Tibial nerve (tissue), 4 donors: Measurements from ENCODE around the gene TP63. TPM values are rescaled to one million over a fixed set of nuclear protein-coding genes. Genes with fewer than 3 reads are reported as not detected.
A peak's percentile ranks its signal among the peaks of the same experiment; 100 is the strongest.

Experiments used
- DNase-seq, 2 donors: peaks; one replicate each; pipeline ENCODE4 v3.0.0-alpha.2; 2019; ENCODE audit warnings: low spot score in 2 of 2
- H3K27ac ChIP-seq, 4 donors: fragments of 200-600 bp; sonication (generic) in 3 of 4; one replicate each; pipeline ENCODE4 v1.5.1; 2017 to 2019; ENCODE audit warnings: mild to moderate bottlenecking in 1 of 4
- H3K27me3 ChIP-seq, 2 donors: fragments of 200-600 bp; sonication (generic) in 1 of 2; one replicate each; pipeline versions ENCODE4 v1.5.1 to v1.6.0; 2017 to 2019
- H3K36me3 ChIP-seq, 3 donors: fragments of 200-600 bp; sonication (generic); one replicate each; pipeline ENCODE4 v1.5.1; 2018 to 2019
- H3K4me1 ChIP-seq, 4 donors: fragments of 200-600 bp; sonication (generic) in 3 of 4; one replicate each; pipeline ENCODE4 v1.5.1; 2017 to 2019
- H3K4me3 ChIP-seq, 4 donors: fragments of 200-600 bp; sonication (generic) in 3 of 4; one replicate each; pipeline ENCODE4 v1.5.1; 2017 to 2019; ENCODE audit warnings: mild to moderate bottlenecking in 1 of 4, moderate library complexity in 1 of 4
- H3K9me3 ChIP-seq, 4 donors: fragments of 200-600 bp; sonication (generic) in 3 of 4; one replicate each; pipeline ENCODE4 v1.5.1; 2017 to 2019
- EP300 ChIP-seq, 2 donors: sonication (generic); formaldehyde crosslinking; IDR thresholded peaks; one replicate each; pipeline ENCODE4 v1.6.1; 2017; ENCODE audit warnings: antibody characterized with exemption in 2 of 2, mild to moderate bottlenecking in 1 of 2
- POLR2A ChIP-seq, 2 donors: fragments of 450-650 bp; IDR thresholded peaks; one replicate each; pipeline ENCODE4 v1.6.1; 2017; ENCODE audit warnings: antibody characterized with exemption in 2 of 2, mild to moderate bottlenecking in 2 of 2, moderate library complexity in 2 of 2
- WGBS, 2 donors: methylation state at CpG; one replicate each; pipeline ENCODE4 v1.1.5; 2018; 5-methylcytosine and 5-hydroxymethylcytosine counted together
- total RNA-seq, 4 donors: library from RNA; depleted of rRNA; stranded (reverse); fragments of >200 nt; gene quantifications; one replicate each; pipeline ENCODE4 v1.1.0, GENCODE V29; 2016
- TF ChIP-seq, protein P1 (sequence below), 5 experiments: fragments of 200-600 bp in 3 of 5; fragments of 450-650 bp in 2 of 5; sonication (generic) in 3 of 5; IDR thresholded peaks; one replicate each; pipeline ENCODE4 v1.5.1; 2016 to 2019; ENCODE audit warnings: antibody characterized with exemption in 5 of 5, mild to moderate bottlenecking in 3 of 5, moderate library complexity in 2 of 5

The TP63 gene
- total RNA-seq, 4 donors from 2014 or later, result 1.7 to 7.5 (median 4.2) TPM; not detected in 1

DNA sequence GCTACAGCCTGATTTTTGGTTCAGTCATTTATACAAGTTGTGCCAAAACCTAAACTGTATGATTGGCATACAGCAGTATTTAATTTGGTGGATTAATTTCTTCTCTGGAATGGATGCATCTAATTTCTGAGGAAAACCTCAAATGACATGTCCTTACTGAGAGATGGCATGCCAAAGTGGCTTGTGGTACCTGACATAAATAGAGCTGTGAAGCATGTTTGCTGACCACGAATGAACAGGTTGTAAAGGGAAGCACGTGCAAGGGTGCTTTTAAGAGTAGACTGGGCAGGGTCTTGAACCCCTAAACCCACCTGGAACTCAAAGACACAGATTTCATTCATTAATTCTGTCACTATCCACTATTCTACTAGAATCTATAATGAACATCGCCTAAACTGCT is 77.2 kb downstream of the TP63 start:
- DNase-seq, result no peak
- 93 to 95% methylated on average over 3 of the region's 3 CpGs for WGBS, 2 donors
- no peaks in the 10 kb centered on the region for H3K9me3 ChIP-seq
- H3K27ac ChIP-seq, result no peak overlapping the region
- H3K4me1 ChIP-seq, result peaks cover 0 to 16% (median 2%) of the 10 kb centered on the region in 4 donors
- H3K27me3 ChIP-seq, result no peaks in the 10 kb centered on the region
- H3K4me3 ChIP-seq, result no peak overlapping the region
- TF ChIP-seq POLR2A (IDR thresholded peaks at IDR 0.05), result no peak
- no peaks in the 10 kb centered on the region for H3K36me3 ChIP-seq

- Histone ChIP-seq H3K4me3 (no peak overlapping the region), H3K4me1 (peaks cover 0 to 20% (median 2%) of the 10 kb centered on the region in 4 donors), H3K27ac (no peak overlapping the region), H3K9me3 (no peaks in the 10 kb centered on the region), H3K27me3 (no peaks in the 10 kb centered on the region), H3K36me3 (no peaks in the 10 kb centered on the region)
- DNase-seq, result peak in 1 of 2 donors; percentile 17
- TF ChIP-seq, protein P1, sequence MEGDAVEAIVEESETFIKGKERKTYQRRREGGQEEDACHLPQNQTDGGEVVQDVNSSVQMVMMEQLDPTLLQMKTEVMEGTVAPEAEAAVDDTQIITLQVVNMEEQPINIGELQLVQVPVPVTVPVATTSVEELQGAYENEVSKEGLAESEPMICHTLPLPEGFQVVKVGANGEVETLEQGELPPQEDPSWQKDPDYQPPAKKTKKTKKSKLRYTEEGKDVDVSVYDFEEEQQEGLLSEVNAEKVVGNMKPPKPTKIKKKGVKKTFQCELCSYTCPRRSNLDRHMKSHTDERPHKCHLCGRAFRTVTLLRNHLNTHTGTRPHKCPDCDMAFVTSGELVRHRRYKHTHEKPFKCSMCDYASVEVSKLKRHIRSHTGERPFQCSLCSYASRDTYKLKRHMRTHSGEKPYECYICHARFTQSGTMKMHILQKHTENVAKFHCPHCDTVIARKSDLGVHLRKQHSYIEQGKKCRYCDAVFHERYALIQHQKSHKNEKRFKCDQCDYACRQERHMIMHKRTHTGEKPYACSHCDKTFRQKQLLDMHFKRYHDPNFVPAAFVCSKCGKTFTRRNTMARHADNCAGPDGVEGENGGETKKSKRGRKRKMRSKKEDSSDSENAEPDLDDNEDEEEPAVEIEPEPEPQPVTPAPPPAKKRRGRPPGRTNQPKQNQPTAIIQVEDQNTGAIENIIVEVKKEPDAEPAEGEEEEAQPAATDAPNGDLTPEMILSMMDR (IDR thresholded peaks at IDR 0.05), result no peak
- TF ChIP-seq EP300 (IDR thresholded peaks at IDR 0.05) (no peak), POLR2A (IDR thresholded peaks at IDR 0.05) (no peak)
Measured at GRCh38 chr3:189710620-189711402, 79.6 kb downstream of the TP63 start.

GRCh38 chr3:189712906-189713483 is 81.8 kb downstream of the TP63 start:
- Histone ChIP-seq H3K4me3 (no peak overlapping the region), H3K4me1 (peaks cover 0 to 20% (median 2%) of the 10 kb centered on the region in 4 donors), H3K27ac (no peak overlapping the region), H3K36me3 (no peaks in the 10 kb centered on the region), H3K9me3 (no peaks in the 10 kb centered on the region), H3K27me3 (no peaks in the 10 kb centered on the region)
- WGBS, 2 donors, result 29 to 30% methylated on average over 2 of the region's 2 CpGs
- DNase-seq, result no peak
- TF ChIP-seq POLR2A (IDR thresholded peaks at IDR 0.05), result no peak
- no peak for TF ChIP-seq EP300 (IDR thresholded peaks at IDR 0.05)
- TF ChIP-seq, protein P1 (IDR thresholded peaks at IDR 0.05), result no peak

DNA sequence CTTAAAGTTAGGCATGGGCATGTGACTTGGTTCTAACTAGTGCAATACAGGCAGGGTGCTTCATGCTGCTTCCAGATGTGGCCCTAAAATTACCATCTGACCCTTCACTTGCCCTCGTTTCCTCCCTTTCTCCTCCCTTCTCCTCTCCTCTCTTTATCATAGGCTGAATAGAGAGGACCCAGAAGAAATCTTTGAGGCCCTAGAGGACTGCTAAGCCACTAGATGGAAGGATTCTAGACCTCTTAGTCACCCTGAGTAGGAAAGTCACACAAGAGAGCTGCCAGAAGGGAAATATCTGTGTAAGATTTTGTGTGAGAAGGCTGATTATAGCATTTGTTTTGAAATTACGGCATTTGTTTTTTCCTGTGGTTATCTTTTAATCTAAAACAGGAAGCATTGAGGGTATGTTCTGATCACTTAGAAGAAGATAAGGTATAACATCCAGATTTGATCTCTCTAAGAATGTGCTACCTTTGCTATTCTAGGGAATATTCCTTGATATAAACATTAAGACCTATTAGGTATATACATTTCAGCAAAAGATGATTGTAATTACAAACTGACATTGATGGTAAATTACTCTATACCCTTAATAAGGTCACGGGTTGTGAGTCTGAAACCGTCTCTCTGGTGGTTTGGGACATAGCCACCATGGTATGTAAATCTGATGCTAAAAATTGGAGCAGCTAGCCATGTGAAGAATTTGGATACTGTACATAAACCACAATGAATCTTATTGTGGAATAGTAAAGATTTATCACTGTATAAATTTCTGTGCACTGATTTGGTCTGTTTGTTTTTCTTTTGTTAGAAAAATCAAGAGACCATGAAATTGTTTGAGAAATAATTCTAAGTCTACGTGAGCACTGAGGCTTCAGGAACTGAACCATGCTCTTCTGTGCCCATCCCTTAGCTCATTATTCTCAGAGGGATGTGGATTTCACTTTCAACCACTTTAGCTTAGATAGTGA is 84.1 kb downstream of the TP63 start:
- Histone ChIP-seq H3K27me3 (no peaks in the 10 kb centered on the region), H3K27ac (no peak overlapping the region), H3K36me3 (no peaks in the 10 kb centered on the region), H3K9me3 (no peaks in the 10 kb centered on the region), H3K4me3 (no peak overlapping the region), H3K4me1 (peaks cover 0 to 16% (median 2%) of the 10 kb centered on the region in 4 donors)
- WGBS, 2 donors, result 34 to 47% methylated on average over 5 of the region's 5 CpGs
- no peak for DNase-seq
- TF ChIP-seq POLR2A (IDR thresholded peaks at IDR 0.05) (no peak), EP300 (IDR thresholded peaks at IDR 0.05) (no peak)
- TF ChIP-seq, protein P1 (IDR thresholded peaks at IDR 0.05), result no peak

DNA sequence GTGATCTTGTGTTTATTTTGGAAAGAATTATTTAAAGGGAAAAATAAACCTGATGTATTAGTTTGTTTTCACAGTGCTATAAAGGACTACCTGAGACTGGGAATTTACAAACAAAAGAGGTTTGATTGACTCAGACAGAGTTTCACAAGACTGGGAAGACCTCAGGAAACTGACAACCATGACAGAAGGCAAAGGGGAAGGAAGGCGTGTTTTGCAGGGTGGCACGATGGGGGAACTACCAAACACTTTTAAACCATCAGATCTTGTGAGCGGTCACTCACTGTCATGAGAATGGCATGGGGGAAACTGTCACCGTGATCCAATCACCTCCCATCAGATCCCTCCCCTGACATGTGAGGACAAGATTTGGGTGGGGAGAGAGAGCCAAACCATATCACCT is 87.0 kb downstream of the TP63 start:
- H3K27me3 ChIP-seq, result no peaks in the 10 kb centered on the region
- no peaks in the 10 kb centered on the region for H3K9me3 ChIP-seq
- no peaks in the 10 kb centered on the region for H3K36me3 ChIP-seq
- H3K4me1 ChIP-seq, result peaks cover 0 to 3% (median 0%) of the 10 kb centered on the region in 4 donors
- DNase-seq, result no peak
- TF ChIP-seq, protein P1 (IDR thresholded peaks at IDR 0.05), result no peak
- no peak for TF ChIP-seq POLR2A (IDR thresholded peaks at IDR 0.05)
- TF ChIP-seq EP300 (IDR thresholded peaks at IDR 0.05), result no peak
- WGBS, 2 donors, result 83 to 87% methylated on average over 4 of the region's 4 CpGs
- no peak overlapping the region for H3K4me3 ChIP-seq
- H3K27ac ChIP-seq, result no peak overlapping the region
